Neural crest cell (in vitro differentiated cells): Measurements from ENCODE around the gene SIRPA. TPM values are rescaled to one million over a fixed set of nuclear protein-coding genes. Genes with fewer than 3 reads are reported as not detected.

ENCODE experiments used
- DNase-seq: peaks from one replicate; pipeline ENCODE4 v3.0.0; 2021; ENCODE audit warnings: low read depth, mixed read lengths, low spot score
- H3K27ac Mint-ChIP-seq: one replicate; pipeline ENCODE4 v1.8.0; 2021; ENCODE audit warnings: mild to moderate bottlenecking, mixed read lengths; ENCODE audit not compliant: unreplicated experiment
- H3K27me3 Mint-ChIP-seq: 2 replicates; pipeline ENCODE4 v1.8.0; 2021; ENCODE audit warnings: low read depth, mild to moderate bottlenecking, mixed read lengths
- H3K36me3 Mint-ChIP-seq: 2 replicates; pipeline ENCODE4 v1.8.0; 2021; ENCODE audit warnings: low read depth, mild to moderate bottlenecking, mixed read lengths
- H3K4me1 Mint-ChIP-seq: 2 replicates; pipeline ENCODE4 v1.8.0; 2021; ENCODE audit warnings: mixed read lengths
- H3K4me3 Mint-ChIP-seq: one replicate; pipeline ENCODE4 v1.8.0; 2021; ENCODE audit warnings: mild to moderate bottlenecking, mixed read lengths
- H3K9me3 Mint-ChIP-seq: 2 replicates; pipeline ENCODE4 v1.8.0; 2021; ENCODE audit warnings: mixed read lengths
- total RNA-seq: library from RNA; stranded (reverse); gene quantifications from 2 replicates; pipeline ENCODE4 v1.2.1, GENCODE V29; 2021
- TF ChIP-seq, protein P1 (sequence below): fragments of 200-600 bp; sonication (generic); conservative IDR thresholded peaks from 2 replicates; pipeline ENCODE4 v1.5.0; 2021; ENCODE audit warnings: antibody characterized with exemption, mild to moderate bottlenecking

SIRPA gene
- total RNA-seq, 1 donor from 2014 or later: 10.2 TPM

DNA sequence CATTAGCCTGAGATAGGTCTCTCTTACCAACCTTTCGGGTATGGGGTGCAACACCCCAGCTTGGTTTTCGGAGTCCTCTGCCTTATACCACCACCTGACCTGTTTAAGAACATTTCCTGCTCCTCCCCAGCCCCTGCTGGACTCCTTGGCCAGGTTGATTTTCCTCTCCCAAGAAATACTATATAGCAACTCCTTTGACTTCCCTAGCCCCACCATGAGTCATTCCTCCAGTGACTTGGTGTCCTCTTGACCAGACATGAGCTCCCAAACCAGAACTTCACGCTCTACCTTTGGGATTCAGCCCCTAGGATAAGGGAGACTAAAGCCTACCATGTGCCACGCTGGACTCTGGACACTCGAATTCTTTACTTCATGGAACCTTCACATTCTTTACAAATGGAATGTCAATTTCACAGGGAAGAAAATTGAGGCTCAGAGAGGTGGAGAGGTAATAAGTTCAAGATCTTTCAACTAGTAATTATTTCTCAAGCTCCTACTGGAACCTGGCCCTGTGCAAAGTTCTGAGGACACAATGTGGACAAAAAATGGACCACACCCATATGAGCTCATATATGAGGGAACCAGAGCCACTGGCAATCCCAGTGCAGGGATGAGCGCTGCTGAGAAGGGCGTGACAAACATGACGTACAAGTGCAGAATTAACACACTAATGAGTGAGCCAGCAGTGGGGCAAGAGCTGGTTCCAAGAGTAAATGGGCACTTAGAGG is 48.2 kb downstream of the SIRPA start:
- peaks cover 15% of the 10 kb centered on the region for H3K4me1 Mint-ChIP-seq
- H3K27ac Mint-ChIP-seq: no peak overlapping the region
- no peaks in the 10 kb centered on the region for H3K36me3 Mint-ChIP-seq
- H3K9me3 Mint-ChIP-seq: no peaks in the 10 kb centered on the region
- H3K4me3 Mint-ChIP-seq: no peak overlapping the region
- DNase-seq: no peak
- H3K27me3 Mint-ChIP-seq: peaks cover 55% of the 10 kb centered on the region
- TF ChIP-seq, protein P1, sequence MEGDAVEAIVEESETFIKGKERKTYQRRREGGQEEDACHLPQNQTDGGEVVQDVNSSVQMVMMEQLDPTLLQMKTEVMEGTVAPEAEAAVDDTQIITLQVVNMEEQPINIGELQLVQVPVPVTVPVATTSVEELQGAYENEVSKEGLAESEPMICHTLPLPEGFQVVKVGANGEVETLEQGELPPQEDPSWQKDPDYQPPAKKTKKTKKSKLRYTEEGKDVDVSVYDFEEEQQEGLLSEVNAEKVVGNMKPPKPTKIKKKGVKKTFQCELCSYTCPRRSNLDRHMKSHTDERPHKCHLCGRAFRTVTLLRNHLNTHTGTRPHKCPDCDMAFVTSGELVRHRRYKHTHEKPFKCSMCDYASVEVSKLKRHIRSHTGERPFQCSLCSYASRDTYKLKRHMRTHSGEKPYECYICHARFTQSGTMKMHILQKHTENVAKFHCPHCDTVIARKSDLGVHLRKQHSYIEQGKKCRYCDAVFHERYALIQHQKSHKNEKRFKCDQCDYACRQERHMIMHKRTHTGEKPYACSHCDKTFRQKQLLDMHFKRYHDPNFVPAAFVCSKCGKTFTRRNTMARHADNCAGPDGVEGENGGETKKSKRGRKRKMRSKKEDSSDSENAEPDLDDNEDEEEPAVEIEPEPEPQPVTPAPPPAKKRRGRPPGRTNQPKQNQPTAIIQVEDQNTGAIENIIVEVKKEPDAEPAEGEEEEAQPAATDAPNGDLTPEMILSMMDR: no peak

DNA sequence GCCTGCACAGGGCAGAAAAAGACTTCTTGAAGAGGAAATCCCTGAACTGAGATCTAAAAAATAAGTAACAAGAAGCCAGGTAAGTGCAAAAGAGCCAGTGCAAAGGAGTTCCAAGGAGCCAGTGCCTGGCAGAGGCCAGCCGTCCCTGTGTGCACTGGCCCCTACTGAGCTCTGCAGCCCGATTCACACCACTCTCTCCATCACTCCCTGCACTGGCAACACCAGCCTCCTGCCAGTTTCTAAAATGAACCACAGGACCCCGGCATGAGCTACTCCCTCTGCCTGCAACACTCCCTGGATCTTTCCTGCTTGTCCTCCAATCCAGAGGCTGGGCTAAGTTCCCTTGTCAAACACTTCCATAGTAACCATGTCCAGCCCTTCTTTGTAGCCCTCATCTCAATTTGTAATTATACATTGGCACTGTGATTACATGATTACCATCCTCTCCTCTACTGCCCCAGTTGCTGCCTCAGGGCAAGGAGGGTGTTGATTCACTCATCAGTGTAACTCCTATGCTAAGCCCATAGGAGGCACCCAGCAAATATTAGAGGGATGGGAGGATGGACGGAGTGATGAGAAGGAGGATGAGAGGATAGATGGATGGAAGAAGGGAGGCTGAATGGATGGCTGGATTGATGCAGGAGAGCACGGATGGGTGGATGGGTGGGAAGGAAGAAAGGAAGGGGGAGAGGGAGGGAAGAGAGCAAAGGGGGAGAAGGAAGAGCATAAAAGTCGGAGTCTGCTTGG is 49.3 kb downstream of the SIRPA start:
- DNase-seq: no peak
- Mint-ChIP-seq H3K4me3 (no peak overlapping the region), H3K4me1 (peaks cover 26% of the 10 kb centered on the region), H3K27ac (no peak overlapping the region), H3K9me3 (no peaks in the 10 kb centered on the region), H3K36me3 (no peaks in the 10 kb centered on the region), H3K27me3 (peaks cover 61% of the 10 kb centered on the region)
- TF ChIP-seq, protein P1: no peak

DNA sequence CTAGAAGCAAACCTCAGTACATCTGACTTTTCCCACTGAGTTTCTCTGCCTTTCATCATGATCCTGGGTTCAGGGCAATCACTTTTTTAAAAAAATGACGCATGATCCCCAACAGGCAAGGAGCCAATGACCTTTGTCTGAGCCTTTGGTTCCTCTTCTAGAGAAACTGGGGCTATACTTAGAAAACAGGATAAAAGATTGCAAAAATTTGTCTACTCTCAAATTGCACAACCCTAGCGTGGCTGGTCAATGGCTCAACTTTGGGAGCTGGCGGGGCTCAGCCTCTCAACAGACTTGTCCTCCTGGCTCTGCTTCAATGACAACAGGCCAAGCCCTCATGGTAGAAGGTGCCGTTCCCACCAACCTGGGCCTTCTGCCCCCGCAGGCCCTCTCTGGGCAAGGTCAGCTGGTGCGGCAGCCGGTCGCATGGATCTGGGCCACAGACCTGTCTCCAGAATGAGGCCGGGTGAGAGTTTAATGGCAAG is 50.0 kb downstream of the SIRPA start:
- peaks cover 67% of the 10 kb centered on the region for H3K27me3 Mint-ChIP-seq
- TF ChIP-seq, protein P1: no peak
- no peak overlapping the region for H3K27ac Mint-ChIP-seq
- peaks cover 32% of the 10 kb centered on the region for H3K4me1 Mint-ChIP-seq
- H3K4me3 Mint-ChIP-seq: no peak overlapping the region
- no peaks in the 10 kb centered on the region for H3K9me3 Mint-ChIP-seq
- DNase-seq: no peak
- H3K36me3 Mint-ChIP-seq: no peaks in the 10 kb centered on the region

DNA sequence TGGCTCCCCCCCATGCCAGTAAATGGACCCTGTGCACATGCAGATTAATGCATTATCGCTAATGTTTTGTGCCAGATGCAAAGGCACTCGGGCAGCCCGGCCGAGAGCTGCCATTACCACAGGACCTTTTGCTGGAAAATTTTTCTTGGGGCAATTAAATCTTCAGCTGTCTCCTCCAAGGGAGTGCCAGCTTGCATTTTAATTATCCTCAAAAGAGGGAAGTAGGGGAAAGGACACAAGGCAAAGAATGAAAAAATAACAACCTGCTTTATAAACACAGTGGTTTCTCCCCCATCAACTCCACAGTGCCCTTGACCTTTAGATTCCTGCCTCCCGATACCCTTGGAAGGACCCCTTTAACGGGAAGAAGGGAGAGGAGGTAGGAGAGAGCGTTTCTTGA is 50.5 kb downstream of the SIRPA start:
- H3K27me3 Mint-ChIP-seq: peaks cover 70% of the 10 kb centered on the region

DNA sequence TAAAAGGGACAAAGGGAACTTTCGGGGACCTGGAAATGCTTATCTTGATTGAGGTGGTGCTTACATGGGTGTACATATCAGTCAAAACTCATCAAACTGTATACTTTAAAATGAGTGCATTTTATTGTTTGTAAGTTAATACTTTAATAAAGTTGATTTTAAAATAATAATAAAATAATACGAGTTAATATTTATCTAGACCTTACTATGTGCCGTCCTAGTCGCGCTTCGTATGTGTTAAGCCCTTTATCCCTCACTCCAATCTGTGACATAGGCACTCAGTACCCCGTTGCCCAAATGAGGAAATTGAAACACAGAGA is 51.2 kb downstream of the SIRPA start:
- TF ChIP-seq, protein P1: no peak
- Mint-ChIP-seq H3K27ac (no peak overlapping the region), H3K36me3 (no peaks in the 10 kb centered on the region), H3K4me1 (peaks cover 41% of the 10 kb centered on the region), H3K9me3 (no peaks in the 10 kb centered on the region), H3K27me3 (peaks cover 74% of the 10 kb centered on the region), H3K4me3 (peak overlapping the region; percentile 45)
- no peak for DNase-seq

More for the DNA sequence above, 50.5 kb downstream of the SIRPA start:
- peaks cover 36% of the 10 kb centered on the region for H3K4me1 Mint-ChIP-seq
- no peak overlapping the region for H3K27ac Mint-ChIP-seq
- no peak overlapping the region for H3K4me3 Mint-ChIP-seq
- H3K9me3 Mint-ChIP-seq: no peaks in the 10 kb centered on the region
- TF ChIP-seq, protein P1: no peak
- DNase-seq: no peak
- H3K36me3 Mint-ChIP-seq: no peaks in the 10 kb centered on the region
